ENCODE measurements around the gene STX2.
"Not testable (repeated sequence)": the region's sequence is repeated elsewhere in the genome, so short reads cannot be mapped to it uniquely, and the experiment has no call there.

The STX2 gene

GRCh38 chr12:130764475-130765185, 74.4 kb downstream of the STX2 start:
- DNase-seq (ENCODE audit: low spot score), result peak; percentile 30

DNA sequence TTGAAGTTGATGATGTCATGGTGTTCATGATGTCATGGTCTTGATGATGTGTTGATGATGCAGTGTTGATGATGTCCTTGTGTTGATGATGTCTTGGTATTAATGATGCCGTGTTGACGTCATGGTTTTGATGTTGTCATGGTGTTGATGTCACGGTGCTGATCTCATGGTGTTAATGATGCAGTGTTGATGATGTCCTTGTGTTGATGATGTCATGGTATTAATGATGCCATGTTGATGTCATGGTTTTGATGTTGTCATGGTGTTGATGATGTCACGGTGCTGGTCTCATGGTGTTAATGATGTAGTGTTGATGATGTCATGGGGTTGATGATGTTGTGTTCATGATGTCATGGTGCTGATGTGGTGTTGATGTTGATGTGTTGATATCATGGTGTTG, 75.0 kb downstream of the STX2 start:
- DNase-seq (ENCODE audit: low spot score), result no peak

DNA sequence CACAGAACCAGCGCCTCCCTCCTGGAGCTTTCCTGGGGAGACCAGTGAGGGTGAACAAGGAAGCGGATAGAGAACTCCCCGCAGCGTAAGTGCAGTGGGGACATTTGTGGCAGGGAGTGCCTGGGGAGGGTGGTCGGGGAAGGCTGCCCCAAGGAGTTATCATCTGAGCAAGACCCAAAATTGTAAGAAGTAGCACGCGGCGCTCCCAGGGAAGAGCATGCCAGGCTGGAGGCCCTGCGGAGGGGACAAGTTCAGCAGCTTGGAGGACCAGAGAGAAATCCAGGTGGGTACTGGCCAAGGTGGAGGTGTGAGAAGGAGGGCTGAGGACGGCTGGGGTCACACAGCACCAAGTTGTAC, 76.8 kb downstream of the STX2 start:
- DNase-seq (ENCODE audit: low spot score), result no peak

DNA sequence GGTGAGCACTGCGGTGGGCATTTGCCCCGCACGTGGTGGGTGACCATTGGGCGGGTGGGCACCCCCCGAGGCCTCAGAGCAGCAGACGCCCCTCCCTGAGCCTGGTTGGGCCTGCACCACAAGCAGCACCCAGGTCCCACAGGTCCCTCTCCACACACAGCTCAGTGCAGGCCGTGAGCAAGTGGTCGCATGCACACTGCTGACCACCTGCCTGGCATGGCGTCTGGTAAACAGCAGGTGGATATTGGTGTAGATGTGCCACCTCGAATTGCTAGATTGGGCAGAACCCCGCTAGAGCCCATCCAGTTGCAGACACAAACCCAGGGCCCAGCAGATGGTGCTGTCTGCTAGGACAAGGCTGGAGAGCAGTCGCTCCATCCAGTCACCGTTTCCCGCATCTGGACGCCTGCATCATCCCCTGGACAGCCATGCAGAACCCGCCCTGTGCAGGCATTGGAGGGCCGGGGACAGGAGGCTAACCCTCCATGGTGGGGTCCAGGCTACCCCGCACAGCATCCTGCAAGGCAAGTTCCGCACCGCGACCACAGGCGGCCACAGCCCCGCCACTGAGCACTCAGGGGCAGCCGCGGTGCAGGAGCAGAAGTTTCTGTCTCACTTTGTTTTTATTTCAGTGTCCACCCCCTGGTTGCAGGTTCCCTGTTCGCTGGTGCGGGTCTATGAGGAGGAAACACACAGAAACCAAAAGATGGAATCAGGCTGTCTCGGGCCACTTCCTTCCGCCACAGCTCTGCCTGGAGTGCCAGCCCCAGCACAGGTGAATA, 77.3 kb downstream of the STX2 start:
- DNase-seq (ENCODE audit: low spot score), result peak; percentile 82

GRCh38 chr12:130754234-130754901, 84.7 kb downstream of the STX2 start:
- DNase-seq (ENCODE audit: low spot score), result no peak

DNA sequence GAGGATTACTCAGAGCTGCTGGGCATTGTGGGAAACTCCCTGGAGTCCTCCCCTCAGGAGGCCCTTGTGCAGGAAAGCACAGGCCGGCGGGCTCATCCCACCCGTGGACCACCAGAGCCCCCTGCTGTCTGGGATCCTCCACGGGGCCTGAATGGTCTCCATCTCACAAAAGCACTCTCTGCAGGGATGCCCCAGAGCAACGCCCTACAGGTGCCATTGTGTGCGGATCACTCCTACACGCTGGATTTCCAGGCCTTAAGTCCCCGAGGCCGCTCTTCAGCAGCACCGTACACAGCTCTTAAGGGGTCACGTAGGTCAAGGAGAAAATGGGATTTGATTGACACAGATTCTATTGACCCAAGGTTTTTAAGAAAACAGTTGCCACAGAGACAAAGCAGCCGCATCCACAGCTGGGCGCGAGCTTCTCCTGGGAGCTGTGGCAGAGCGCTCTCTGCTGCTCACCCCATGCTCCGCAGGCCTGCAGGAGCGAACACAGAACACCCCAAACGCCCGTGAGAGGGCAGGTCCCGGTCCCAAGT, 86.3 kb downstream of the STX2 start:
- DNase-seq (ENCODE audit: low spot score), result no peak

DNA sequence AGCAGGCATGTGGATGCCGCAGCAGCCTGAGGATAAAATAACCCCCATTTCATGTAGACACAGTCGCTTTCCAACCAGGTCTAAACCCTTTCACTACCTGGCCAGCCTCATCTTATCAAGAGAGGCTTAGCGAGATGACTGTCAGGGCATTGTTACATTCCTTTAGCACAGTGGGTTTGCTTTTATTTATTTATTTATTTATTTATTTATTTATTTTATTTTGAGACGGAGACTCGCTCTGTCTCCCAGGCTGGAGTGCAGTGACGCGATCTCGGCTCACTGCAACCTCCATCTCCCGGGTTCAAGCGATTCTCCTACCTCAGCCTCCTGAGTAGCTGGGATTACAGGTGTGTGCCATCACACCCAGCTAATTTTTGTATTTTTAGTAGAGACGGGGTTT, 87.0 kb downstream of the STX2 start:
- not testable (repeated sequence) for DNase-seq (ENCODE audit: low spot score)

GRCh38 chr12:130748786-130749185, 90.3 kb downstream of the STX2 start:
- DNase-seq (ENCODE audit: low spot score), result no peak

GRCh38 chr12:130747867-130748740, 90.9 kb downstream of the STX2 start:
- peak; percentile 89 for DNase-seq (ENCODE audit: low spot score)

GRCh38 chr12:130746546-130746945, 92.5 kb downstream of the STX2 start:
- DNase-seq (ENCODE audit: low spot score), result no peak

- no peak for DNase-seq (ENCODE audit: low spot score)
Measured at GRCh38 chr12:130745921-130746320, 93.1 kb downstream of the STX2 start.

GRCh38 chr12:130744274-130744673, 94.8 kb downstream of the STX2 start:
- no peak for DNase-seq (ENCODE audit: low spot score)

DNA sequence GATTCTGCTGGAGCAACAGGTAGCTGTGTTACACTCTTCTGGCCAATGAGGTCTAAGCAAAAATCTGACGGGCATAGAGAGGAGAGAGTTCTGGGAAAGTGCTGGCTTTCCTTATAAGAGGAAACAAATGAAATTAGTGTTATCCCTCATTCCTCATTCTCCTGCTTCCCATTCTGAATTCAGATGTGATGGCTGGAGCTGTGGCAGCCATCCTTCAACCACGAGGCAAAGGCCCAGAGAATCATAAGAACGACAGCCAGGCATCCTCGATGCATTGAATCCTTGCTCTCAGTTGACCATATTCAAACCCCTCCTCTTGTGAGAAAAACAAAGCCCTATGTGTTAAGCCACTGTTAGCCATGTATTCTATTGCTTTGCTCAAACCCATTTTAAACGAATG, 95.4 kb downstream of the STX2 start:
- no peak for DNase-seq (ENCODE audit: low spot score)

DNA sequence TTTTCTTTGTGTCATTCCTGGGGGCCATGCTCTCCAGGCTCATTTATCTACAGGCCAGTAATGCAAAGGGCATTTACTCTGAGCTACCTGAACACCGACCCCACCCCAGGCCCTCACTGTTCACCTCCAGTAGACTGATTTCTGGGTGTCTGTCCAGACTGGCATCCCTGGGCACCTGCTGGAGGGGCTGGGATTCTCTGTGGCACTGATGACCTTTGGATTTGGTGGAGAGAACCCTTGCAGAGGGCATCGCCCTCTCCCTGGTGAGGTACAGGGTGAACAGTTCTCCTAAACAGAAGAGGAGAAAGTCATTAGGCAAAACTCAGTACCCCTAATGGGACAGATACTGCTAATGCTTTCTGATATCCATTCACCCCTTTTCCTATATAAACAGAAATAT, 95.9 kb downstream of the STX2 start:
- no peak for DNase-seq (ENCODE audit: low spot score)

GRCh38 chr12:130742716-130743115, 96.3 kb downstream of the STX2 start:
- DNase-seq (ENCODE audit: low spot score), result no peak

DNA sequence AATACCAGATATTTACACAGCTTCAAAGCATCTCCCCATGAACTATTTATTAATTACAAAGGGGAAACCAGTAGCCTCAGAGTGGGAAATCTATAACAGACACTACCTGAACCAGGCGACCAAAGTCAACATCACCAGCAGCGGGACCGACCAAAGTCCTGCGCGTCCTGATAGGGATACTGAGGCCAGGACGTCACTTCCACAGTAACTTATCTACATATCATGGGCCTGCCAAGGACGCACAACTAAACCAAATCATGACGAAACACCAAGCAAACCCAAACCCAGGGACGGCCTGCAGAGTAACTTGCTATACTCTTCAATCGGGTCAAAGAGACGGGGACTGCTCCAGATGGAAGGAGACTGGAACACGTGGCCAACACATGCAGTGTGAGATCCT, 96.9 kb downstream of the STX2 start:
- DNase-seq (ENCODE audit: low spot score), result no peak
